Caki2 (cell line): ENCODE data around the gene ZBTB45. TPM values are rescaled to one million over a fixed set of nuclear protein-coding genes. Genes with fewer than 3 reads are reported as not detected.

Experiments used
- DNase-seq: peaks from one replicate; pipeline ENCODE4 v3.0.0-alpha.2; 2015; ENCODE audit warnings: low read depth
- in situ Hi-C: cut with HindIII; loops from 2 replicates; pipeline ENCODE4 v1.10.0; 2016; ENCODE audit warnings: low sequenced_read_pairs, low pct_unique_long_range_greater_than_20kb, mixed read lengths
- total RNA-seq: library from RNA; depleted of rRNA; stranded (reverse); fragments of >200 nt; shearing (Covaris generic); gene quantifications from 2 replicates; pipeline ENCODE4 v1.2.3, GENCODE V29; 2014; ENCODE audit warnings: low replicate concordance; rRNA removed

The ZBTB45 gene
- total RNA-seq, result 8.9 and 13.5 TPM in 2 replicates

- DNase-seq, result peak; percentile 99
Observed at GRCh38 chr19:58519355-58520256, at the start of gene ZBTB45. Gene ZBTB45 (minus strand): TSS chr19:58519810. CDS start chr19:58517673, 2,137 bp downstream.

GRCh38 chr19:58568453-58569130 lies 49.0 kb upstream of the ZBTB45 start:
- in situ Hi-C loops, result no loop called here

More at GRCh38 chr19:58519355-58520256, at the start of gene ZBTB45:
- in situ Hi-C loops, result no loop called here

GRCh38 chr19:58566989-58567388 lies 47.4 kb upstream of the ZBTB45 start:
- in situ Hi-C loops, result no loop called here
- DNase-seq, result no peak

More at GRCh38 chr19:58568453-58569130, 49.0 kb upstream of the ZBTB45 start:
- DNase-seq, result no peak

GRCh38 chr19:58563823-58564222 lies 44.2 kb upstream of the ZBTB45 start:
- DNase-seq, result no peak
- in situ Hi-C loops, result no loop called here

DNA sequence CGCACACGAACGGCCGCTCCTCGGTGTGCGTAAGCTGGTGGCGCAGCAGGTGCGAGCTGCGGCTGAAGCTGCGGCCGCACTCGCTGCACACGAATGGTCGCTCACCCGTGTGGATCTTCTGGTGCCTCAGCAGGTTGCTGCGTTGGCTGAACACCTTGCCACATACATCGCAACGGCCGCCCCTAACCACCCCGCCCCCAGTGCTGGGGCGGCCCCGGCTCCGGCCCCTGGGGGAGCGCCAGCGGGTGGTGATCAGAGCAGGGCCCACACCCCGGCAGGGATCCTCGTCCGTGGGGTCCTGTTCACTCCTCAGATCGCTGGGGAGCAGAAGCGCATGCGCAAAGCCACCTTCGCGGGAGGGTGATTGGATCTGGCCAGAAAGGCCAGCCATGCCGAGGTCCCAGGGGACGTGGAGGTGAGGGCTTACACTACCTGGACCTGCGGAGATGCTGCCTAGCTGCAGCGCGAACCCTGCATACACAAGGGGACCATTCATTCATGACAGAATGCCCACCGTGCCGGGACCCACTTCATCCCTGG lies 43.5 kb upstream of the ZBTB45 start:
- in situ Hi-C loops, result no loop called here
- no peak for DNase-seq

GRCh38 chr19:58562122-58563033 lies 42.8 kb upstream of the ZBTB45 start:
- in situ Hi-C loops, result no loop called here
- no peak for DNase-seq

GRCh38 chr19:58561373-58562121 lies 41.9 kb upstream of the ZBTB45 start:
- DNase-seq, result no peak
- in situ Hi-C loops, result no loop called here

GRCh38 chr19:58560921-58561320 lies 41.3 kb upstream of the ZBTB45 start:
- in situ Hi-C loops, result no loop called here
- no peak for DNase-seq

DNA sequence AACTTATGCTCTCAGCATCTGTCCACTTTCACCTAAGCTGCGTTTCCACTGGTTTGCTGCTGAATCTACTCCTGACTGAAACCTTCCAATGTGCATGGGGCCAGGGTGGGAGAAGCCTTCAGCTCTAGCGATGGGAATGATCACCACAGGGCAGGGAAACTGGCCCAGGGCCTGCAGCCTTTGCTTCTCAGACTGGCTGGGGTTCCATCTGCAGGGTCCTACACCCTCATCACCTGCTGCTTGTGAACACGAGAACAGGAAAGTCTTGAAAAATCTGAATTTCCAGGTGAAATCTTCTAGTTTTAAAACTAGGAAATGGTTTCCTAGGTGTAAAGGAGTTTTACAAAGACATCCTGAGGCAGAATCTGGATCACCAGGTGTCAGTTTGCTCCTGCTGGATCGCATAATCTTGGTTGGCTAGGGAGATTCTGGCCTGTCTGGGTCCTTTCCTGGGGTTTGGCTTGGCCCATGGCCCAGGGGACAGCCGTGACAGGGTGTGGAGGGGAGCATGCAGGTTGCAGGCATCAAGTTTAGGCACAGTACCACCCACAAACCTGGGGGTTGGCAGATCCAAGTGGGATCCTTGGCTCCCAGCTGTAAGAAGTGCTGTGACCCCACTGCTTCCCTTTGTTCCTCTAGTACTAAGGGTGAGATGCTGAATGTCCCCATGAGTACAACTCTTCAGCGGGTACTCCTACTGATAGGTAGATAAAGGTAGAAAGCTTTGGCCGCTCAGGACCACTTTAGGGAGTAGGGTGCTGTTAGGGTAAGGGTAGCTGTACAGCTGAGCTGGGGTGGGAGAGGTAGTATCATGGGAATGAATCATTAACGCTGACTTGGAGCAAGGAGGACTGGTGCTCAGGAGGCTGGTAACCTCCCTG lies 40.6 kb upstream of the ZBTB45 start:
- in situ Hi-C loops, result no loop called here
- no peak for DNase-seq

DNA sequence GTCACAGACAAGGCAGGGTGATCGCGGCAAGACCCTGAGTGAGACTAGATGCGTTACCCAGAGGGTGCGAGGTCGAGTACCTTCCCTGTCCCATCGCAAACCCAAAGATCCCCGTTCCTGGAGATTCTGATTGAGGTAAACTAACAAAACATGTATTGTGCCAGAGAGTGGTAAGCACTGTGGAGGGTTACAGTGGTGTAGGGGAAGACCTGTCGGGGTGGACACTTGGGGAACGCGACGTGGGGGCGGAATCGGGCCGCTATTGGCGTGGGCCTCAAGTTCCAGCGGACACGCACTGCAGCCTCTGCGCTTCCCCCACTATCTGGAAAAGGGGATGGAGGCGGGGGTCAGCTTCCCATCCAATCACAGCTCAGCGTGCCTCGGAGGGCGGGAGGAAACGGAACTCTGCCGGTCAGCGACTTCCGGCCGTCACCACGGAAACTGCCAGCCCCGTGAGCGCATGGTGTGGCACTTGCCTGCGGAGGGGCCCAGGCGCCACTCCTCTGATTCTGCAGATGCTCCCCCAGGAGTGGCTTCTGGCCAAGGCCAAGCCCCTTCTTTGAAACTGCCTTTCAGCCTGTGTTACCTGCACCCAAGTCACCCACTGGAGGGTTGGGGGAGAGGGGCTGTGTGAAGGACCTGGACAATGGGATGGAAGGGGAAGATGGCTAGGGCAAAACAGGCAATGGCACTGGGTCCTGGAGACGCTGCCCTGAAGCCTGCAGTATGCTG lies 39.8 kb upstream of the ZBTB45 start:
- in situ Hi-C loops, result no loop called here
- peak; percentile 96 for DNase-seq

GRCh38 chr19:58558623-58559274 lies 39.1 kb upstream of the ZBTB45 start:
- DNase-seq, result peak; percentile 99
- in situ Hi-C loops, result no loop called here

DNA sequence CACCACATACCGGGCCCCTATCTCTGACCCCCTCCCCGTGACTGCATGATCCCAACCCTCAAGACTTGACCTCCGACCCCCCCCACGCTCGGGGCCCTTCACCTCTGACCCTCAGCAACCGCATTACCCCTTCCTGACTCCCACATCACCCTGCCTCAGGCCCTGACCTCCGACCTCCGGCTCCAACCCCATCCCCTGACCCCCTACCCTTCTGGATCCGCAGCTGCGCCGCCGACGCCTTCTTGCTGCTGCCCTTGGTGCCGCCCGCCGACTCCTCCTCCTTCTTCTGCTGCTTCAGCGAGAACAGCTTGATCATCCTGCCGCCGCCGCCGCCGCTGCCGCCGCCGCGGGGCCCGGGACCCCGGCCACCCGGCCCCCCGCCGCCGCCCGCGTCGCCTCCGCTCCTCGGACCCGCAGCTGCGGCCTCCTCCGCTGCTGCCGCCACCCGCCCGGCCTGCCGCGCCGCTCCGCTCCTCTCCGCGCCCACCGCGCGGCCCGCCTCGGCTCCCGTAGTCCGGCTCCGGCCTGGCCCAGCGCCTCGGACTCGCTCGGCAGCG lies 38.5 kb upstream of the ZBTB45 start, which contains the start of gene UBE2M:
Gene UBE2M (minus strand): TSS at position 546 of the 557 bp plus-strand sequence. CDS start 230 bp downstream, at position 316.
- DNase-seq, result no peak
- in situ Hi-C loops, result no loop called here

DNA sequence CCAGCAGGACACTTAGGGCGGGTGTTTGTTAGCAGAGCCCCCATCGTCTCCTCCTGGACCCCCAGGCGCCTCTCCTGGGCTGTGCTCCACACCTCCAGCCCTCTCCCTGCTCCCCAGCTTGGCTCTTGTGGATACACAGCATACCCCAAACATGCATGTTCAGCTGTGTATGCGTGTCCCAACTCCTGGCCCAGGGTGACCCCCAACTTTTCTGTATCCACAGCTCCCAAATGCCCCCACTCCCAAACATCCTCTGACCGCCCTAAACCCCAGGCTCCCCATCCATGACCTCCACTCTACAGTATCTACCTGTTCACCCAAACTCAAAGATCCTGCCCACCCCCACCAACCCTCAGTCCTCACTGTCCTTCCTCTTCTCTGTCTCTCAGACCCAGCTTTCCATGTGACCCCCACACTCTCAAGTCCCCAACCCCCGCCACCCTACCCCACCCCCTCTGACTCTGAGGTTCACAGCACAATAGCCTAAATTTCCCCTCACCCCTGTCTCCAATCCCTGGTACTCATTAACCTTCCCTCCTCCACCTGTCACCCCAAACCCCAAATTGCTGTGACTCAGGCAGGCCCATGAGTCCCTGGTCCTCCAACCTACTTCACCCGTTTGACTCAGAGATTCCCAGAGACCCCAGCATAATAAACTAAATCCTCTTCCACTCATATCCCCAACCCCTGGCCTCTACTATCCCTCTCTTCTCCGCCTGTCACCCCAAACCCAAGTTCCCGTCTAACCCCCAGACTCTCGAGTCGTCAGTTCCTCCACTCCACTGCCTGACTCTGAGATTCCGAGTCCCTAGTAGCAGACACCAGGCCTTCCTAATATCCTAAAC lies 37.8 kb upstream of the ZBTB45 start:
- in situ Hi-C loops, result no loop called here
- no peak for DNase-seq

- in situ Hi-C loops, result no loop called here
- no peak for DNase-seq
Observed at GRCh38 chr19:58556622-58557220, 37.1 kb upstream of the ZBTB45 start.
